NCI-H1048 (cell line): ENCODE data around the gene FNDC1.
"Not testable (repeated sequence)": the region's sequence is repeated elsewhere in the genome, so short reads cannot be mapped to it uniquely, and the experiment has no call there.

Experiments
- DNase-seq: peaks from one replicate; lab custom pipeline; 2025; lab: John Stamatoyannopoulos, UW

FNDC1 gene

GRCh38 chr6:159169193-159169555, at the start of gene FNDC1:
Gene FNDC1 (plus strand): TSS chr6:159169400. CDS start chr6:159169597, 197 bp downstream.
- no peak for DNase-seq

- DNase-seq, result no peak
Measured at GRCh38 chr6:159119791-159120190, 49.4 kb upstream of the FNDC1 start.

- no peak for DNase-seq
Measured at GRCh38 chr6:159121486-159121885, 47.7 kb upstream of the FNDC1 start.

- no peak for DNase-seq
Measured at GRCh38 chr6:159122453-159122852, 46.7 kb upstream of the FNDC1 start.

GRCh38 chr6:159123831-159124230, 45.4 kb upstream of the FNDC1 start:
- DNase-seq, result not testable (repeated sequence)

- no peak for DNase-seq
Measured at GRCh38 chr6:159125014-159125609, 44.1 kb upstream of the FNDC1 start.

- no peak for DNase-seq
Measured at GRCh38 chr6:159125951-159126352, 43.2 kb upstream of the FNDC1 start.

GRCh38 chr6:159126590-159126989, 42.6 kb upstream of the FNDC1 start:
- DNase-seq, result no peak

GRCh38 chr6:159127701-159128100, 41.5 kb upstream of the FNDC1 start:
- DNase-seq, result no peak

- DNase-seq, result no peak
Measured at GRCh38 chr6:159128978-159129377, 40.2 kb upstream of the FNDC1 start.

- DNase-seq, result no peak
Measured at GRCh38 chr6:159130846-159131245, 38.4 kb upstream of the FNDC1 start.

GRCh38 chr6:159131709-159132108, 37.5 kb upstream of the FNDC1 start:
- no peak for DNase-seq

- DNase-seq, result no peak
Measured at GRCh38 chr6:159132664-159133063, 36.5 kb upstream of the FNDC1 start.

GRCh38 chr6:159134701-159135364, 34.4 kb upstream of the FNDC1 start:
- no peak for DNase-seq

- DNase-seq, result no peak
Measured at GRCh38 chr6:159137676-159138075, 31.5 kb upstream of the FNDC1 start.

- no peak for DNase-seq
Measured at GRCh38 chr6:159142531-159142930, 26.7 kb upstream of the FNDC1 start.

GRCh38 chr6:159148641-159149040, 20.6 kb upstream of the FNDC1 start:
- DNase-seq, result no peak

GRCh38 chr6:159149641-159150040, 19.6 kb upstream of the FNDC1 start:
- DNase-seq, result no peak

- no peak for DNase-seq
Measured at GRCh38 chr6:159151266-159151855, 17.8 kb upstream of the FNDC1 start.

- DNase-seq, result no peak
Measured at GRCh38 chr6:159152041-159152440, 17.2 kb upstream of the FNDC1 start.

GRCh38 chr6:159152782-159153181, 16.4 kb upstream of the FNDC1 start:
- DNase-seq, result no peak

- DNase-seq, result no peak
Measured at GRCh38 chr6:159155679-159156078, 13.5 kb upstream of the FNDC1 start.

- no peak for DNase-seq
Measured at GRCh38 chr6:159156089-159156488, 13.1 kb upstream of the FNDC1 start.

GRCh38 chr6:159157431-159157830, 11.8 kb upstream of the FNDC1 start:
- no peak for DNase-seq
